NCI-H460 (cell line): ENCODE data around the gene COL4A1. TPM values are rescaled to one million over a fixed set of nuclear protein-coding genes. Genes with fewer than 3 reads are reported as not detected.

Source experiments
- DNase-seq: peaks from one replicate; pipeline ENCODE4 v3.0.0-alpha.2; 2016; ENCODE audit warnings: low read depth; ENCODE audit errors: extremely low read depth
- total RNA-seq: library from RNA; depleted of rRNA; stranded (reverse); fragments of >200 nt; shearing (Covaris generic); gene quantifications from 2 replicates; pipeline ENCODE4 v1.2.3, GENCODE V29; 2014

COL4A1 gene
- total RNA-seq, 1 experiment from 2014 or later = 7.3 TPM

DNA sequence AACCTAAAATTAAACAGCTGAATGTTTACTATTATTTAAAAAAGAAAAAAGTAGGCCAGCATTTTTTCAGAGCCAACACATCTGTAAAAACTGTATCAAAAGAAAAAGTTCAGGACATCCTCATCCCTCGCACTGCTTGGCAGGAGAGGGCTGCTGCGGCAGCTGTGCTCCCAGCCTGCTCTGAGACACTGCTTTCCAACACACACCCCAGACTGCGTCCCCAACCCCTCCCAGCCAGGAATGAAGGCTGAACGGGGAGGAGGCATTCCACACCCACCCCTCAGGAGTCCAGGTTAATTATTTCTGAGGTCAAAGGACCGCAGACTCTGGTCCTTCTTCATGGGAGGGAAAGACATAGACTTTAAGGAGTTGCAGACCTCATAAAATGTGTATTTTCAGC lies 43.1 kb downstream of the COL4A1 start:
- no peak for DNase-seq

- no peak for DNase-seq
These were observed 43.6 kb downstream of the COL4A1 start for GRCh38 chr13:110263404-110263803.

DNA sequence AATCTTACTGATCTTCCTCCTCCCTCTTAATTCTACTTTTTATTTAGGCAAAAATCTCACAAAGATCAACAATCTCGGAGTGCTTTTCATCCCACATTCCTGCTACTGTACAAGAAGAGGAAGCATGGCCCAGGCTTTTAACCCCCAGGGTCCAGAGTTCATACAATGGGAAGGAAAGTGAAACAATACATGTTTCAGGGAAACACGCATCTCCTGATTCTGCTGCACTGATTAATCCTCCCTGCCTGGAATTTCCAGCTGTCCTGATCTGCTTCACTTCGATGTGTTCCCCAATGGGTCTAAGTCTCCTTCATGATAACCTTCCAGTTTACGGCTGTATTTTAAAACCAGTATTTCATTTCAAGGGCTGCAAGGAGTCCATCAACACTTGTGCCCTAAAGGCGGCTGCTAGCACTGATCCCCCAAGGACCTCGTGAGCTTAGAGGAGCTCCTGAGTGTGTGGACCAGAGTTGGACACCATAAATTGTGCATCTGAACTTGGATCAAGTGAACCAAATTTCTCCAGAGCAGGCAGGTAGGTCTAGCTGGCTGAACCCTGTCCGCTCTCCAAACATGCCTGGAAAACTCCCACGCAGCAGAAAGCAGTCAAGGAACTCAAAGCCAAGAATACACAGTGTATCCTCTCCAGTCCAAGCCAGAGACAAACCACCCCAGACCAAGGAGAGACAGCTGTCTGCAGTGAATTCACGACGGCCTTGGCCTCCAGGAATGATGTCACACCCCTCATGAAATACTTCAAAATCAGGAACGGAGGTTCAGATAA lies 44.3 kb downstream of the COL4A1 start:
- no peak for DNase-seq

DNA sequence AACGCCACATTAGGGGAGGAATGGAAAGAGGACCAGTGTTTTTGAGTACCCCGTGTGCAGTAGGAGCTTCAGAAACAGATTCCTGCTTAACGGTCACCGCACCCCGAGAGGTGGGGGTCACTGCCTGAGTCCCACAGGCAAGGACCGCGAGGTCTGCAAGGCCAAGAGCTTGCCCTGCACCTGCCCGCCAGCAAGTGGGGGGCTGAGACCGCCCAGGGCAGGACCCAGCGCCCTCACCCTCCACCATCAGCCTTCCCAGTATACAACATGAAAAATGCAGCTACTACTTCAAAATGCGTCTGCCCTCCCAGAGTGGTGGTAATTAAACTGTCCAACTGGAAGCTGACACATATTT lies 44.9 kb downstream of the COL4A1 start:
- DNase-seq = no peak

GRCh38 chr13:110261166-110262081 lies 45.5 kb downstream of the COL4A1 start:
- no peak for DNase-seq

- no peak for DNase-seq
These were observed 47.3 kb downstream of the COL4A1 start for GRCh38 chr13:110259651-110260050.

- no peak for DNase-seq
These were observed 47.9 kb downstream of the COL4A1 start for GRCh38 chr13:110258876-110259631.

DNA sequence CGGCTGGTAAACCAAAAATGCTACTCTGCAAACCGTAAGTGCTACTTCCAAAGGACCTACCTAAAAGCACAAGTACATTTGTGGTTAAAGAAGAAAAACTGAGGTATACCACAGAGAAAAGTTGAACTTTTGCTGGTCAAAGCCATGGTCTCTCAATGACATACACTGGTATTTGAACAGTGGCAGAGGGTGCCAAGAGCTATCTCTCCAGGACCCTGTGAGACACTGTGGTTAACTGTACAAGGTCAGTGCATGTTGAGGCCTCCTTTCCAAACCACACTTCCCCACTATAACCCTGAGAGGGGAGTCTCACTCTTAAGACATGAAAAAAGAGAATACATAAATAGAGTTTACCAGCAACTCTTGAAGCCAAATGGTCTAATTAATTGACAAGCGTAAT lies 49.5 kb downstream of the COL4A1 start:
- DNase-seq = no peak

DNA sequence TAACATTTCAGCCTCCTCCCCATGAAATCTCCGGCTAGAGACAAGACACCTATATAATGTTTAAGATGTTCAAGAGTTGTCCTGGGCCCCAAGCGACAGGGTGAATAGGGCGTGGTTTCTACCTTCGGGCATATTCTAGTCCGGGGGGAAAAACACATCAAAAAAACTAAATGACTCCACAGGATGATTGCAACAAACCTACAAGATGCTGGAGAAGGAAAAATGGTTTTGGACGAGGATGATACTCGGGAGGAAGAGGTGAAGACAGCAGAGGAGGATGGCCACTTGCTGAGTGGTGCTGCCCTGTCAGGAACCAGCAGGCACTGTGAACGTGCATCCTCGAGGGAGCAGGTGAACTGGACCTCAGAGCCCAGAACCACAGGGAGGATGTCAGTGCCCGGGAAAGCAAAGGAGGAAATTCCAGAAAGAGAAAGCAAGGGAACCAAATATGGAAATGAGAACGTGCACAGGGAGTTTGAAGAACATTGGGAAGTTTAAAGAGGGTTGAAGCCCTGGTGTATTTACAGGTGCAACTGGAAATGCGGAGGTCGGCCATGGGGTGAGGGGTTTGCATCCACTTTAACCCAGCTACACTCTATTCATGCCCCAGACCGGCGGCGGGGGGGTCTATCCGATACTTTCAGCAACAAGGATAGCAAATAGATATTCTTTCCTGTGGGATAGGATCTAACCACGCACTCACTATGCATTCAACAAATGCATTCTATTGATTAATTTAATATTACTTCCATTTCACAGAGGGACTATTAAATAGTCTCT lies 50.6 kb downstream of the COL4A1 start:
- DNase-seq = no peak

- DNase-seq = no peak
These were observed 52.0 kb downstream of the COL4A1 start for GRCh38 chr13:110254751-110255553.

GRCh38 chr13:110254151-110254679 lies 52.7 kb downstream of the COL4A1 start:
- DNase-seq = no peak

- DNase-seq = no peak
These were observed 55.7 kb downstream of the COL4A1 start for GRCh38 chr13:110251193-110251819.

DNA sequence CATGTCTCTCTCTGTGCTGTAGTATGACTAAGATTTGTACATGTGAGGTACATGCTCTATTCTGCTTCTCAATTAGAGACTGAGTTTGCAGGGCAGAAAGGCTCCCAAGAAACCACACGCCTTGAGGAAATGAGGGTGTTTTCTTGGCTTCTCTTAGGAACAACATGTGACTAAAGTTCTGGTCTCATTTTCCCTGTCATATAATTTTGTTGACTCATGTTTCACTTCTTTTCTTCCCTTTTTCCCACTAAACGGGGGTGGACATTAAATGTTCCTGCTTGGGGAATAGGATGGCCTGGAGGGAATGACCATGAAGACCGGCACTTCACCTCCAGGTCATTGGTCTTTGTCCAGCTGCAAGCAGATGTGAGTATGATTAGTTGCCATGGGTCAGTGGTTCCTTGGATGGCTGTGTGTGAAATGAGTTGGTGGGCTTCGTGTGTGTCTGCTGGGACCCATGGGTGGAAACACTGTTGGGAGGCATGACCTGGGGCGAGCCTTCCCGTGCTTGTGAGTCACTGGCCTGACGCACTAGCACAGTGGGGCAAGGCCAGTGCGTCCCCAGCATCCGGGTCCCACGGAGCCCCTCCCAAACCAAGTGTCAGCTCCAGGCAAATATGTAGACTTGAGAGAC lies 56.6 kb downstream of the COL4A1 start:
- DNase-seq = no peak

- no peak for DNase-seq
These were observed 57.6 kb downstream of the COL4A1 start for GRCh38 chr13:110249326-110249725.

GRCh38 chr13:110248449-110249143 lies 58.4 kb downstream of the COL4A1 start:
- no peak for DNase-seq

GRCh38 chr13:110246530-110246929 lies 60.4 kb downstream of the COL4A1 start:
- DNase-seq = no peak

DNA sequence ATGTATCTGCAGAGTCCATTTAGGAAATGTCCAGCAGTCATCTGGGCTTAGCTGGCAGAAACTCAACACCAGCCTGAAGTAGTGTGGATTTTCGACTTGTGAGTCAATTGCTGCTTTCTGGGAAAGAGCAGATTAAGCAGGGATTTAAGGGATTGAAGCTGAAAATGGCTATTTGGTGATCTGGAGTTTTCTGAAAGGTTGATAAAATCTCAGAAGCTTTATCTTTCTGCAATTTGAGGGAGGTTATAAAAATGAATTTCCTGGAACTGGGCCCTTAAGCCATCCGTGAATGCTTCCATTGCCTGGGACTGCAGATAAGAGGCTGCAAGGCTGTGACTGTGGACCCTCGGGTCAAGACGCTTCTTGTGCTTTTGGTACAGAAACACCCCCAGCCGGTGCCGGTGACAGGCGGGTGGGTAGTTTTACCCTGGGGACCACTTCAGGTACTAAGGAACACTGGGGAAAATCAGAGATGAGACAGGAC lies 61.5 kb downstream of the COL4A1 start:
- no peak for DNase-seq

- DNase-seq = no peak
These were observed 62.0 kb downstream of the COL4A1 start for GRCh38 chr13:110244976-110245375.
